ENCODE measurements around the gene PNPLA6.

Gene PNPLA6

DNA sequence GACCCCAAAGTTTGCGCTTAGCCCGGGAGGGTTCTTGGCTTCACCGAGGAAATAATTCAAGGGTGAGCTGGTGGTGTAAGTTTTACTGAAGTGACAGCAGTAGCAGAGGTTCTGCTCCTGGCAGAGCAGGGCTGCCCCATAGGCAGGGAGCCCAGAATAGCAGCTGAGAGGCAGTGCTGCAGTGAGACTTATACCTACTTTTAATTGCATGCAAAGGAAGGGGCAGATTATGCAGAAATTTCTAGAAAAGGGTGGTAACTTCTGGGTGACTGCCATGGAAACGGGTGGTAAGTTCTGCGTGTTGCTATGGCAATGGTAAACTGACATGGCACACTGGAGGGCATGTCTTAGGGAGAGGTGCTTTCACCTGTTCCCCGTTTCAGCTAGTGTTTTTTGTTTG lies 42.6 kb downstream of the PNPLA6 start:
- in situ Hi-C loops (cut with MboI; ENCODE audit: low pct_unique_long_range_greater_than_20kb, low sequenced_read_pairs, unreplicated experiment): no loop called here
- DNase-seq (ENCODE audit: low spot score): no peak
- TF ChIP-seq, protein P1, sequence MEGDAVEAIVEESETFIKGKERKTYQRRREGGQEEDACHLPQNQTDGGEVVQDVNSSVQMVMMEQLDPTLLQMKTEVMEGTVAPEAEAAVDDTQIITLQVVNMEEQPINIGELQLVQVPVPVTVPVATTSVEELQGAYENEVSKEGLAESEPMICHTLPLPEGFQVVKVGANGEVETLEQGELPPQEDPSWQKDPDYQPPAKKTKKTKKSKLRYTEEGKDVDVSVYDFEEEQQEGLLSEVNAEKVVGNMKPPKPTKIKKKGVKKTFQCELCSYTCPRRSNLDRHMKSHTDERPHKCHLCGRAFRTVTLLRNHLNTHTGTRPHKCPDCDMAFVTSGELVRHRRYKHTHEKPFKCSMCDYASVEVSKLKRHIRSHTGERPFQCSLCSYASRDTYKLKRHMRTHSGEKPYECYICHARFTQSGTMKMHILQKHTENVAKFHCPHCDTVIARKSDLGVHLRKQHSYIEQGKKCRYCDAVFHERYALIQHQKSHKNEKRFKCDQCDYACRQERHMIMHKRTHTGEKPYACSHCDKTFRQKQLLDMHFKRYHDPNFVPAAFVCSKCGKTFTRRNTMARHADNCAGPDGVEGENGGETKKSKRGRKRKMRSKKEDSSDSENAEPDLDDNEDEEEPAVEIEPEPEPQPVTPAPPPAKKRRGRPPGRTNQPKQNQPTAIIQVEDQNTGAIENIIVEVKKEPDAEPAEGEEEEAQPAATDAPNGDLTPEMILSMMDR (IDR thresholded peaks at IDR 0.05; ENCODE audit: extremely low read depth, insufficient read depth, missing control alignments): no peak

DNA sequence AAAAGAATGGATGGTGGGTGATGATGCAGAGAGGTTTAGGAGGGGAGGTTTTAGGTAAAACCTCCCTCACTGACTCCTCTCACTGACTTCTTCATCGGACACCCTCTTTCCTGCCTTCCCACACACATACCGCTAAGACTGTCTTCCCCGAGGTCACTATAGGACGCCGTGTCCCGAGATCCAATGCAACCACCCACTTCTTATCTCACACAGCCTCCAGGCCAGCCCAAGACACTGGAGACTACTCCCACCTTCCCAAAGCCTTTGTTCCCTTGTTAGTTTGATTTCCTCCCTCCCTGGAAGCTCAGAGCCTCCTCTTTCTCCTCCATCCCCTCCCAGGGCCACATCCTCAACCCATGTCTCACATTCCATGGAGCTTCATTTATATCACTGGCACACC lies 43.7 kb downstream of the PNPLA6 start:
- in situ Hi-C loops (cut with MboI; ENCODE audit: low pct_unique_long_range_greater_than_20kb, low sequenced_read_pairs, unreplicated experiment): no loop called here
- DNase-seq (ENCODE audit: low spot score): no peak
- TF ChIP-seq, protein P1 (IDR thresholded peaks at IDR 0.05; ENCODE audit: extremely low read depth, insufficient read depth, missing control alignments): no peak

GRCh38 chr19:7582446-7582845 lies 46.9 kb downstream of the PNPLA6 start:
- TF ChIP-seq, protein P1 (IDR thresholded peaks at IDR 0.05; ENCODE audit: extremely low read depth, insufficient read depth, missing control alignments): no peak
- in situ Hi-C loops (cut with MboI; ENCODE audit: low pct_unique_long_range_greater_than_20kb, low sequenced_read_pairs, unreplicated experiment): no loop called here
- DNase-seq (ENCODE audit: low spot score): no peak

DNA sequence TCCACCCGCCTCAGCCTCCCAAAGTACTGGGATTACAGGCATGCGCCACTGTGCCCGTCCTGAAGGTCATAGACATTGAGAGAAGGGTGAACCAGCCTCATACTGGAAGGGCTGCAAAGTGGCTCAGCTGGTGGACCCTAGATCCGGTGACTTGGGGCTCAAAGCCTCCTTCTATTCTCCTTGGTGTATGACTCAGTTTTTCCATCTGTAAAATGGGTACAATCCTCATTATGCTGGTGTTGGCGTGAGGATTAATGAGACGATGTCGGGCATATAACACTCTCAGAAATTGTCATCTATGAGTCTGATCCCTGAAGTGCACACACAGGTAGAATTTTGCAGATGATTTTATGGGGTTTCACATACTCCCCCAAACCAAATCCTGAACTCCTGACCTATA lies 54.3 kb downstream of the PNPLA6 start:
- in situ Hi-C loops (cut with MboI; ENCODE audit: low pct_unique_long_range_greater_than_20kb, low sequenced_read_pairs, unreplicated experiment): no loop called here
- DNase-seq (ENCODE audit: low spot score): no peak
- TF ChIP-seq, protein P1 (IDR thresholded peaks at IDR 0.05; ENCODE audit: extremely low read depth, insufficient read depth, missing control alignments): no peak

DNA sequence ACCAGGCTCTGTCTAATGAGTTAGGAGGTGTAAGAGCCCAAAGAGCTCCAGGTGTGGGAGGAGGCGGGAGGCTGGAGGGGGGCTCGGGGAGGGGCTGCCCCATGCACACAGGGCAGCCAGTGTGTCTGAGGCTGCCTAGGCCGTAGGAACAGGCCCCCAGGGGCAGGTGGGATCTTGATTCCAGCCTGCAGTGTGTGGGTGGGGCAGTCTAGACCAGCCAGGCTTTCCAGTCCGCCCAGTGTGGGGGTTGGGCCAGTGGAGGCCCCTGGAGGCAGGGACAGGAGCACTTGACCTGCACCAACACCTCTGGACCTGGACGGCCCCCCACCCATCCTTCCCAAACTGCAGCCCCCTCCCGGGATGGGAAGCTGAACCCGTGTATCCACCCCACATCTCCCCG lies 54.7 kb downstream of the PNPLA6 start:
- TF ChIP-seq, protein P1 (IDR thresholded peaks at IDR 0.05; ENCODE audit: extremely low read depth, insufficient read depth, missing control alignments): no peak
- no peak for DNase-seq (ENCODE audit: low spot score)
- in situ Hi-C loops (cut with MboI; ENCODE audit: low pct_unique_long_range_greater_than_20kb, low sequenced_read_pairs, unreplicated experiment): no loop called here

DNA sequence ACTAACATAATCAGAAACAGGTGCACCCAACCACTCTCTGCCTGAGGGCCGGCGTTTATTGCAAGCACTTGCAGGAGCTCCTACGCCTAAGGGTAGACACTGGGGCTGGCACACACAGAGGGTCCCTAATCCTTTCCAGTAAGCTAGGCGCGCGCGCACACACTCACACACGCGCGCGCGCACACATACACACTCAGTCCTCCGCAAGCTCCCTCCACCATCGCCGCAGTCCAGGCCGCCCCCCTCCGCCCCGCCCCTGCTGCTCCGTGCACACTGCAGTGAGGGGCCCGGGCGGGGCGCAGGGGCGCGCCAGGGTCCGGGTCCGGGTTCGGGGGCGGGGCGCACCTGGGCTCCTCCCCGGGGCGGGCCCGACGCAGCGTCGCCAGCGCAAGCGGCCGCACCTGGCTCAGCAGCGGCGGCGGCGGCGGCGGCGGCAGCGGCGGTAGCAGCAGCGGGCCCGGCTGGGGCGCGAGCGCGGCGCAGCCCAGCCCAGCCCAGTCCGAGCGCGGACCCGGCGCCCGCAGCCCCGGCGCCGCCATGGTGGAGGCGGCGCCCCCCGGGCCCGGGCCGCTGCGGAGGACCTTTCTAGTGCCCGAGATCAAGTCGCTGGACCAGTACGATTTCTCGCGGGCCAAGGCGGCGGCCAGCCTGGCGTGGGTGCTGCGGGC lies 60.1 kb downstream of the PNPLA6 start, which contains the start of gene CAMSAP3:
Gene CAMSAP3, plus strand, starts transcription at position 398 of the 668 bp plus-strand sequence. Its CDS starts 140 bp downstream, at position 538.
- TF ChIP-seq, protein P1 (IDR thresholded peaks at IDR 0.05; ENCODE audit: extremely low read depth, insufficient read depth, missing control alignments): no peak
- peak; percentile 86 for DNase-seq (ENCODE audit: low spot score)
- in situ Hi-C loops (cut with MboI; ENCODE audit: low pct_unique_long_range_greater_than_20kb, low sequenced_read_pairs, unreplicated experiment): no loop called here

Measured in GM13977 (cell line).